Peyer's patch (tissue), 4 donors: ENCODE results near the gene ZBTB46. TPM values are rescaled to one million over a fixed set of nuclear protein-coding genes. Genes with fewer than 3 reads are reported as not detected.
"Not testable (repeated sequence)": the region's sequence is repeated elsewhere in the genome, so short reads cannot be mapped to it uniquely, and the experiment has no call there.

ENCODE experiments used
- DNase-seq, 3 donors: peaks; one replicate each; pipeline ENCODE4 v3.0.0-alpha.2; 2017 to 2019
- H3K27ac ChIP-seq, 4 donors: fragments of 200-600 bp; sonication (generic); one replicate each; pipeline ENCODE4 v1.5.1; 2016 to 2019
- H3K27me3 ChIP-seq, 2 donors: fragments of 200-600 bp; sonication (generic); one replicate each; pipeline ENCODE4 v1.5.1; 2019
- H3K36me3 ChIP-seq, 3 donors: fragments of 200-600 bp; sonication (generic); one replicate each; pipeline ENCODE4 v1.5.1; 2016 to 2019
- H3K4me1 ChIP-seq, 4 donors: fragments of 200-600 bp; sonication (generic); one replicate each; pipeline ENCODE4 v1.5.1; 2016 to 2019
- H3K4me3 ChIP-seq, 4 donors: fragments of 200-600 bp; sonication (generic); 1 replicate in 3 of 4; 2 replicates in 1 of 4; pipeline ENCODE4 v1.5.1; 2016 to 2019; ENCODE audit warnings: mild to moderate bottlenecking in 1 of 4
- H3K9me3 ChIP-seq, 4 donors: fragments of 200-600 bp; sonication (generic); one replicate each; pipeline ENCODE4 v1.5.1; 2016 to 2019; ENCODE audit warnings: mild to moderate bottlenecking in 1 of 4
- CTCF ChIP-seq, 6 experiments: fragments of 450-650 bp in 4 of 6; fragments of 200-600 bp in 2 of 6; sonication (generic) in 1 of 6; IDR thresholded peaks; one replicate each; pipeline ENCODE4 v1.5.1; 2017 to 2019; ENCODE audit warnings: antibody characterized with exemption in 6 of 6, mild to moderate bottlenecking in 3 of 6, moderate library complexity in 1 of 6
- POLR2A ChIP-seq, 2 donors: fragments of 450-650 bp; IDR thresholded peaks; one replicate each; pipeline ENCODE4 v1.5.1; 2017; ENCODE audit warnings: antibody characterized with exemption in 2 of 2, mild to moderate bottlenecking in 2 of 2, moderate library complexity in 2 of 2
- total RNA-seq, 4 donors: library from RNA; depleted of rRNA; stranded (reverse); fragments of >200 nt; gene quantifications; one replicate each; pipeline ENCODE4 v1.1.0, GENCODE V29; 2016

ZBTB46 gene
- total RNA-seq, 4 donors from 2014 or later, result 1.9 to 33.0 (median 4.4) TPM

- DNase-seq, result no peak
- TF ChIP-seq POLR2A (IDR thresholded peaks at IDR 0.05) (no peak), CTCF (IDR thresholded peaks at IDR 0.05) (no peak)
- no peak overlapping the region for H3K4me3 ChIP-seq
- no peaks in the 10 kb centered on the region for H3K4me1 ChIP-seq
- H3K9me3 ChIP-seq, result no peaks in the 10 kb centered on the region
- no peaks in the 10 kb centered on the region for H3K27me3 ChIP-seq
- H3K36me3 ChIP-seq, result peaks cover 0 to 100% (median 0%) of the 10 kb centered on the region in 3 donors
- peak overlapping the region in 2 of 4 donors; percentile 51 to 65 for H3K27ac ChIP-seq
Measured at GRCh38 chr20:63873477-63873971, 42.5 kb upstream of the ZBTB46 start.

- TF ChIP-seq POLR2A (IDR thresholded peaks at IDR 0.05) (no peak), CTCF (IDR thresholded peaks at IDR 0.05) (no peak)
- H3K27ac ChIP-seq, result no peak overlapping the region
Measured at GRCh38 chr20:63868264-63868663, 37.2 kb upstream of the ZBTB46 start.

GRCh38 chr20:63867042-63867441, 36.0 kb upstream of the ZBTB46 start:
- DNase-seq, H3K9me3 ChIP-seq, H3K4me3 ChIP-seq, H3K27ac ChIP-seq, H3K27me3 ChIP-seq: not testable (repeated sequence)
- peaks cover 0 to 49% (median 0%) of the 10 kb centered on the region in 3 donors for H3K36me3 ChIP-seq
- H3K4me1 ChIP-seq, result peaks cover 0 to 24% (median 13%) of the 10 kb centered on the region in 4 donors

More at GRCh38 chr20:63868264-63868663, 37.2 kb upstream of the ZBTB46 start:
- DNase-seq, result no peak
- no peaks in the 10 kb centered on the region for H3K27me3 ChIP-seq
- H3K36me3 ChIP-seq, result peaks cover 0 to 55% (median 0%) of the 10 kb centered on the region in 3 donors
- no peak overlapping the region for H3K4me3 ChIP-seq
- H3K4me1 ChIP-seq, result peaks cover 0 to 20% (median 9%) of the 10 kb centered on the region in 4 donors
- no peaks in the 10 kb centered on the region for H3K9me3 ChIP-seq

GRCh38 chr20:63864978-63865640, 34.0 kb upstream of the ZBTB46 start, which contains the start of gene TPD52L2:
Gene TPD52L2 (plus strand): TSS chr20:63865270. CDS start chr20:63865366, 96 bp downstream.
- H3K9me3 ChIP-seq, result no peaks in the 10 kb centered on the region
- H3K27ac ChIP-seq, result peak within 1 kb of the TSS; percentile 88 to 96 (median 93)
- H3K4me1 ChIP-seq, result peaks cover 0 to 28% (median 13%) of the 10 kb centered on the region in 4 donors
- H3K4me3 ChIP-seq, result peak within 1 kb of the TSS; percentile 71 to 89 (median 81)
- TF ChIP-seq CTCF (IDR thresholded peaks at IDR 0.05) (no peak), POLR2A (IDR thresholded peaks at IDR 0.05) (peak; percentile 87 to 96)
- peak; percentile 99 for DNase-seq
- peaks cover 0 to 37% (median 0%) of the 10 kb centered on the region in 3 donors for H3K36me3 ChIP-seq
- H3K27me3 ChIP-seq, result no peaks in the 10 kb centered on the region

GRCh38 chr20:63864545-63864977, 33.5 kb upstream of the ZBTB46 start:
- TF ChIP-seq POLR2A (IDR thresholded peaks at IDR 0.05) (no peak), CTCF (IDR thresholded peaks at IDR 0.05) (no peak)

More at GRCh38 chr20:63864545-63864977, 33.5 kb upstream of the ZBTB46 start:
- Histone ChIP-seq H3K36me3 (peaks cover 0 to 31% (median 0%) of the 10 kb centered on the region in 3 donors), H3K4me3 (peak overlapping the region; percentile 71 to 89 (median 81)), H3K4me1 (peaks cover 0 to 28% (median 13%) of the 10 kb centered on the region in 4 donors), H3K27me3 (no peaks in the 10 kb centered on the region), H3K9me3 (no peaks in the 10 kb centered on the region), H3K27ac (peak overlapping the region; percentile 88 to 96 (median 93))
- no peak for DNase-seq
